Erythroblast (primary cell): ENCODE data around the gene TARS1.

ENCODE experiments used
- DNase-seq, 2 experiments: peaks; one replicate each; lab custom pipeline; 2025; lab: John Stamatoyannopoulos, UW
- GATA1 ChIP-seq: IDR thresholded peaks from 2 replicates; pipeline ENCODE4 v1.6.1; 2011; ENCODE audit warnings: low read depth, mild to moderate bottlenecking, control low read depth, low read length, moderate library complexity
- POLR2A ChIP-seq: IDR thresholded peaks from 2 replicates; pipeline ENCODE4 v1.6.1; 2011; ENCODE audit warnings: mild to moderate bottlenecking, low read length

Gene TARS1

GRCh38 chr5:33516421-33516820 lies 75.7 kb downstream of the TARS1 start:
- TF ChIP-seq GATA1, result no peak
- no peak for TF ChIP-seq POLR2A
- DNase-seq, result no peak
